Tibial nerve (tissue), 4 donors: ENCODE measurements around the gene NT5C1B.

Experiments used
- EP300 ChIP-seq, 2 donors: sonication (generic); formaldehyde crosslinking; IDR thresholded peaks; one replicate each; pipeline ENCODE4 v1.6.1; 2017; ENCODE audit warnings: antibody characterized with exemption in 2 of 2, mild to moderate bottlenecking in 1 of 2
- POLR2A ChIP-seq, 2 donors: fragments of 450-650 bp; IDR thresholded peaks; one replicate each; pipeline ENCODE4 v1.6.1; 2017; ENCODE audit warnings: antibody characterized with exemption in 2 of 2, mild to moderate bottlenecking in 2 of 2, moderate library complexity in 2 of 2
- TF ChIP-seq, protein P1 (sequence below), 5 experiments: fragments of 200-600 bp in 3 of 5; fragments of 450-650 bp in 2 of 5; sonication (generic) in 3 of 5; IDR thresholded peaks; one replicate each; pipeline ENCODE4 v1.5.1; 2016 to 2019; ENCODE audit warnings: antibody characterized with exemption in 5 of 5, mild to moderate bottlenecking in 3 of 5, moderate library complexity in 2 of 5

DNA sequence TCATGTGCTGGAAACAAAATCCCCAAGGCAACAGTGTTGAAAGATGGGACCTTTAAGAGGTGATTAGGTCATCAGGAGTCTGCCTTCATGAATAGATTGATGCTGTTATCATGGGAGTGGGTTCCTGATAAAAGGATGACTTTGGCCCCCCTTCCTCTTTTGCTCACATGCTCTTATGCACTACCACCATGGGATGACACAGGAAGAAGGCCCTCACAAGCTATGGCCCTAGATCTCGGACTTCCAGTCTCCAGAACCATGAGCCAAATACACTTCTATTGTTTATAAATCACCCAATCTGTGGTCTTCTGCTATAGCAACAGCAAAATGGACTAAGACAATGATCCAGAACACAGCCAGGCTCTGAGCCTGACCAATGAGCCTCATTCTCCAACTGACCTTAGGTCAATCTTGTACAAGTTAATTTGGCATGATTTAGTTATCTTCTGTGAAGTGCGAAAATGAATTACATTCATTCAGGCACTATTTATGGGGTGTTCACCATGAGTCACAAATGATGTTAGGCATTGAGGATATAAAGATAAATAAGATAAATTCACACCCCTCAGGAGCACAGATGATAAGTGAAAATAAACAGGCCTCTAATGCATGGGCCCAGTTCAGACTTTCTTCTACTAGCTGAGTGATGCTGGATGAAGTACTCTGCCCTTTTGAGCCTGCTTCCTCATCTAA, 37.7 kb upstream of the NT5C1B start:
- TF ChIP-seq, protein P1, sequence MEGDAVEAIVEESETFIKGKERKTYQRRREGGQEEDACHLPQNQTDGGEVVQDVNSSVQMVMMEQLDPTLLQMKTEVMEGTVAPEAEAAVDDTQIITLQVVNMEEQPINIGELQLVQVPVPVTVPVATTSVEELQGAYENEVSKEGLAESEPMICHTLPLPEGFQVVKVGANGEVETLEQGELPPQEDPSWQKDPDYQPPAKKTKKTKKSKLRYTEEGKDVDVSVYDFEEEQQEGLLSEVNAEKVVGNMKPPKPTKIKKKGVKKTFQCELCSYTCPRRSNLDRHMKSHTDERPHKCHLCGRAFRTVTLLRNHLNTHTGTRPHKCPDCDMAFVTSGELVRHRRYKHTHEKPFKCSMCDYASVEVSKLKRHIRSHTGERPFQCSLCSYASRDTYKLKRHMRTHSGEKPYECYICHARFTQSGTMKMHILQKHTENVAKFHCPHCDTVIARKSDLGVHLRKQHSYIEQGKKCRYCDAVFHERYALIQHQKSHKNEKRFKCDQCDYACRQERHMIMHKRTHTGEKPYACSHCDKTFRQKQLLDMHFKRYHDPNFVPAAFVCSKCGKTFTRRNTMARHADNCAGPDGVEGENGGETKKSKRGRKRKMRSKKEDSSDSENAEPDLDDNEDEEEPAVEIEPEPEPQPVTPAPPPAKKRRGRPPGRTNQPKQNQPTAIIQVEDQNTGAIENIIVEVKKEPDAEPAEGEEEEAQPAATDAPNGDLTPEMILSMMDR (IDR thresholded peaks at IDR 0.05) = no peak
- TF ChIP-seq POLR2A (IDR thresholded peaks at IDR 0.05) (no peak), EP300 (IDR thresholded peaks at IDR 0.05) (no peak)
